ENCODE measurements around the gene IL17RA.

- TF ChIP-seq CTCF (IDR thresholded peaks at IDR 0.05; ENCODE audit: poor library complexity, severe bottlenecking) = peak; percentile 15
- TF ChIP-seq EZH2 (IDR thresholded peaks at IDR 0.05; ENCODE audit: borderline replicate concordance, insufficient read depth, low read length, poor library complexity, severe bottlenecking) = no peak
- no peak for TF ChIP-seq TAF1 (IDR thresholded peaks at IDR 0.05; ENCODE audit: low read depth)
- TF ChIP-seq REST (IDR thresholded peaks at IDR 0.05; ENCODE audit: borderline replicate concordance) = no peak
Measured at GRCh38 chr22:17164392-17165024, 79.7 kb downstream of the IL17RA start.
